Measurements from ENCODE around the gene SLAMF8. TPM values are rescaled to one million over a fixed set of nuclear protein-coding genes. Genes with fewer than 3 reads are reported as not detected.

Gene SLAMF8
- total RNA-seq, 1 experiment from 2014 or later, result not detected

- ChIA-PET POLR2A (no interaction called here), CTCF (interaction anchor here (1.5 to 3.3 kb wide), 11 partner anchors 12 to 202 kb away, joined by 3 to 26 read pairs (median 7); partner anchors contain the start of gene DUSP23)
- TF ChIP-seq, protein P1, sequence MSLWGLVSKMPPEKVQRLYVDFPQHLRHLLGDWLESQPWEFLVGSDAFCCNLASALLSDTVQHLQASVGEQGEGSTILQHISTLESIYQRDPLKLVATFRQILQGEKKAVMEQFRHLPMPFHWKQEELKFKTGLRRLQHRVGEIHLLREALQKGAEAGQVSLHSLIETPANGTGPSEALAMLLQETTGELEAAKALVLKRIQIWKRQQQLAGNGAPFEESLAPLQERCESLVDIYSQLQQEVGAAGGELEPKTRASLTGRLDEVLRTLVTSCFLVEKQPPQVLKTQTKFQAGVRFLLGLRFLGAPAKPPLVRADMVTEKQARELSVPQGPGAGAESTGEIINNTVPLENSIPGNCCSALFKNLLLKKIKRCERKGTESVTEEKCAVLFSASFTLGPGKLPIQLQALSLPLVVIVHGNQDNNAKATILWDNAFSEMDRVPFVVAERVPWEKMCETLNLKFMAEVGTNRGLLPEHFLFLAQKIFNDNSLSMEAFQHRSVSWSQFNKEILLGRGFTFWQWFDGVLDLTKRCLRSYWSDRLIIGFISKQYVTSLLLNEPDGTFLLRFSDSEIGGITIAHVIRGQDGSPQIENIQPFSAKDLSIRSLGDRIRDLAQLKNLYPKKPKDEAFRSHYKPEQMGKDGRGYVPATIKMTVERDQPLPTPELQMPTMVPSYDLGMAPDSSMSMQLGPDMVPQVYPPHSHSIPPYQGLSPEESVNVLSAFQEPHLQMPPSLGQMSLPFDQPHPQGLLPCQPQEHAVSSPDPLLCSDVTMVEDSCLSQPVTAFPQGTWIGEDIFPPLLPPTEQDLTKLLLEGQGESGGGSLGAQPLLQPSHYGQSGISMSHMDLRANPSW (CRISPR knock-in tag; conservative IDR thresholded peaks at IDR 0.05; ENCODE audit: low read depth), result no peak
- TF ChIP-seq NR3C1 (CRISPR knock-in tag; conservative IDR thresholded peaks at IDR 0.05; ENCODE audit: low read depth), result no peak
- no peak for TF ChIP-seq IRF2 (CRISPR knock-in tag; IDR thresholded peaks at IDR 0.05; ENCODE audit: borderline replicate concordance, low read depth)
- no peak for TF ChIP-seq ZNF121 (CRISPR knock-in tag; IDR thresholded peaks at IDR 0.05)
- TF ChIP-seq ZNF423 (CRISPR knock-in tag; IDR thresholded peaks at IDR 0.05), result no peak
- TF ChIP-seq ZNF317 (CRISPR knock-in tag; IDR thresholded peaks at IDR 0.05; ENCODE audit: borderline replicate concordance, low read depth), result no peak
- no peak for TF ChIP-seq TEAD1 (CRISPR knock-in tag; IDR thresholded peaks at IDR 0.05)
- DNase-seq (ENCODE audit: low spot score), result no peak
- H3K4me3 Mint-ChIP-seq, result no peak overlapping the region
- no peak for ATAC-seq
- no peaks in the 10 kb centered on the region for H3K36me3 Mint-ChIP-seq
- H3K4me1 Mint-ChIP-seq, result no peaks in the 10 kb centered on the region
- peaks cover 6% of the 10 kb centered on the region for H3K27me3 Mint-ChIP-seq (ENCODE audit: low read depth)
- no peaks in the 10 kb centered on the region for H3K9me3 Mint-ChIP-seq
- no peak overlapping the region for H3K27ac Mint-ChIP-seq
Observed at GRCh38 chr1:159804924-159805323, 21.7 kb upstream of the SLAMF8 start.

DNA sequence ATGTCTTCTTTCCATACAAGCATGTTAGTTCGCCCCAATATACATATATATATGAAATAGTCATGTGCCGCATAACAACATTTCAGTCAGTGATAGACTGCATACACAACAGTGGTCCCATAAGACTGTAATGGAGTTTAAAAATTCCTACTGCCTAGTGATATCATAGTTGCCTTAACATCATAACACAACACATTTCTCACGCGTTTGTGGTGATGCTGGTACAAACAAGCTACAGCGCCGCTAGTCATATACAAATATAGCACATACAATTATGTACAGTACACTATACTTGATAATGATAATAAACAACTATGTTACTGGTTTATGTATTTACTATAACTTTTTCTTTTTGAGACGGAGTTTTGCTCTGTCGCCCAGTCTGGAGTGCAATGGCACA is 10.7 kb upstream of the SLAMF8 start:
- DNase-seq (ENCODE audit: low spot score), result no peak
- H3K27ac Mint-ChIP-seq, result no peak overlapping the region
- ChIA-PET POLR2A (no interaction called here), CTCF (interaction anchor here (1.2 to 3.8 kb wide), 4 partner anchors 12 to 192 kb away, joined by 5 to 13 read pairs (median 8); no protein-coding TSS in a partner anchor)
- ATAC-seq, result no peak
- H3K27me3 Mint-ChIP-seq (ENCODE audit: low read depth), result no peaks in the 10 kb centered on the region; the same call in 1 of the 2 replicates
- no peaks in the 10 kb centered on the region for H3K9me3 Mint-ChIP-seq
- TF ChIP-seq AFF4 (CRISPR knock-in tag; IDR thresholded peaks at IDR 0.05; ENCODE audit: borderline replicate concordance) (no peak), ZBTB21 (CRISPR knock-in tag; IDR thresholded peaks at IDR 0.05; ENCODE audit: borderline replicate concordance) (no peak), AR (CRISPR knock-in tag; IDR thresholded peaks at IDR 0.05) (no peak), ZNF423 (CRISPR knock-in tag; IDR thresholded peaks at IDR 0.05) (no peak), HMGXB4 (CRISPR knock-in tag; IDR thresholded peaks at IDR 0.05) (no peak), CBFB (CRISPR knock-in tag; IDR thresholded peaks at IDR 0.05; ENCODE audit: low read depth) (no peak)
- H3K36me3 Mint-ChIP-seq, result no peaks in the 10 kb centered on the region
- peaks cover 5% of the 10 kb centered on the region for H3K4me1 Mint-ChIP-seq
- H3K4me3 Mint-ChIP-seq, result no peak overlapping the region
